8988T (cell line): ENCODE measurements around the gene ABLIM2.

Experiments used
- DNase-seq: peaks from one replicate; pipeline ENCODE4 v3.0.0; 2011

Gene ABLIM2

DNA sequence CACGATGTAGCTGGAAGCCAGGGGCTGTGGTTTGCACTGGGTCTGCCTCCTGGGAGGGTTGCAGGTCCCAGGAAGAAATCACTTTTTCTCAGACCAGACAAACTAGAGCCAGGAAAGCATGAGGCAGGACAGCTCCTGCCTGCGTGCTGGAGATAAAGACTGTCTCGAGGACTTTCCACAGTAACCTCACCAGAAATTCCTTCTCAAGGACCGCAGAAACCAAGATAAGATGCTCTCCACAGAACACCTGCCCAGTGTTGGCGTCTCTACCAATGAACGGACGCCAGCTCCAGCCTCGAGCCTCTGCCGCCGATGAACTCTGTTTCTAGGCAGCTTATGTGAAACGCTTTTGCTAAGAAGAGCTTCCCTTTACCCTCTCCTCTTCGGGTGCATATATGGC is 142.1 kb downstream of the ABLIM2 start:
- DNase-seq = no peak

DNA sequence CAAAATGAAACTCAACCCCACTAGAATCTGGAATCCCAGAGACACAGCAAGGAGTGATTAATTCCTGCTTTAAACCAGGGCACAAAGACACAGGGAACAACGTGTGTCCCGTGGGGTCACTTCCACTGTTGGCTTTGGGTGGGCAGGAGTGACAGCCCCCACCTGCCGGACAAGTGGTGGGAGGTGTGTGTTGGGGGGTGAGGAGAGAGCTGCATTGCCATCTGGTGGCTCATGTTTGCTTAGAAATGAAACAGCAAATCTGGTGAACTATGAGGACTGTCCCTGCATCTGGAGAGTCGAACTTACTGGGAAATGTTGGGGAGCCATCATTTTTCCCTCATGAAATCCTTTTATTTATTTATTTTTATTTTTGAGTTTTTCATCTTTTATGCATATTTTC is 143.1 kb downstream of the ABLIM2 start:
- DNase-seq = peak; percentile 75

DNA sequence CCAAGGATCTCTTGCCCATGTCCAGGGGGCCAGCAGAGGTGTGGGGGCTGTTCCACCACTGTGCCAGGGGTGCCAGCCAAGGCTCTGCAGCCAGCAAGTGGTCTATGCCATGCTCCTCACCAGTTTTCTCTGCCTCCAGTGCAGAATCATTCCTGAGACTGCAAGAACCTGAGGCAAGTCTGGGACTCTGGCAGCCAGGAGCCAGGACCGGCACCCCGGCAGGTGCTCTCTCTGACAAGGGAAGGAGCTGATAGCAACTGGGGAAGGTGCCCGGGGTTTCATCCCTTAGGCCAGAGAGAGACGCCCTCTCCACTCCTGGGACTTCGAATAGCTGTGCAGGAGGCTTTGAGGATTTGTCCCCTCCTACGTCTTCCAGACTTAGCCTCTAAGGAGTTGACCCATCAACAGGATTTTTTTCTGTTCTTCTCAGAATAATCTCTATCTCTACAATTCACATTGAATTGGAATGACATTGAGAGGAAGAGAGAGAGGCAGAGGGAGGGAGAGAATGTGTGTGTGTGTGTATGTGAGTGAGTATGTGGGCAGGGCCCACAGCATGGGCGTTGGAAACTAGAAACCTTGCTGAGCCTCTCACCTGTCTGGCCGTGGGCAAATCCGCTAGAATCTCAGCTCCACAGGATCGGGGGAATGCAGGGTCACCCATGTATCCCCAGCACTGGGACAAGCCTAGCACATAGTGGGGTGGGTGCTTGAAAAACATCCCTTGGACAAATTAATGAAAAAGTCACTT is 144.5 kb downstream of the ABLIM2 start:
- DNase-seq = no peak

DNA sequence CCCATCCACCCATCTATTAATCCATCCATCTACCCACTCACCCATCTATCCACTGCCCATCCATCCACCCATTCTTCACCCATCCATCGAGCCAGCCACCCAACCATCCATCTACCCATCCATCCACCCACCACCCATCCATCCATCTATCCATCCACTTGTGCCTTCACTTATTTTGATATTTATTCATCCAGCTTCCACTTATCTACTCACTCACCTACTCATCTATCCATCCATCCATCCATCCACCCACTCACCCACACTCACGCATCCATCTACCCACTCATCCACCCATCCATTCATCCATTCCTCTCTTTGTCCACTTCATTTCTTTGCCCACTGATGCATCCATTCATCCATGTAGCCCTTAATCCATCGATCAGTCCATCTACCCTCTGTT is 146.1 kb downstream of the ABLIM2 start:
- no peak for DNase-seq

DNA sequence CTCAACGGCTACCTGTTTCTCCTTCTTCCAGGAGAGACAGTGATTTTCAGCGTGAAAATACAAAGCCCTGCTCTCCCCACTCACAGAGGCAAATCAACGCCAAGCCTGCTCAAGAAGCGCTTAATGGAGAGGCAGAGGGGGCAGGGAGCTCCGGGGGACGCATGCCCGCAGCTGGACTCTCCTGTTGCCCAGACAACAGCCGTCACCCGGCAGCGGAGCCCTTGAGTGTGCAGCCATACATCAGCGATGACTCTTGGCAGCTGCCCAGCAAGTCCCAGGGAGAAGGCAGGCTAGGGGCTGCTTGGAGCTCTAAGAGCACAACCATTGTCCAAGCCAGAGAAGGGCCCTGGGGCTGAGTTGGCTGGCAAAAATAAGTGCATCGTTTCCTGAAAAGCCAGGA is 148.0 kb downstream of the ABLIM2 start:
- DNase-seq = no peak

DNA sequence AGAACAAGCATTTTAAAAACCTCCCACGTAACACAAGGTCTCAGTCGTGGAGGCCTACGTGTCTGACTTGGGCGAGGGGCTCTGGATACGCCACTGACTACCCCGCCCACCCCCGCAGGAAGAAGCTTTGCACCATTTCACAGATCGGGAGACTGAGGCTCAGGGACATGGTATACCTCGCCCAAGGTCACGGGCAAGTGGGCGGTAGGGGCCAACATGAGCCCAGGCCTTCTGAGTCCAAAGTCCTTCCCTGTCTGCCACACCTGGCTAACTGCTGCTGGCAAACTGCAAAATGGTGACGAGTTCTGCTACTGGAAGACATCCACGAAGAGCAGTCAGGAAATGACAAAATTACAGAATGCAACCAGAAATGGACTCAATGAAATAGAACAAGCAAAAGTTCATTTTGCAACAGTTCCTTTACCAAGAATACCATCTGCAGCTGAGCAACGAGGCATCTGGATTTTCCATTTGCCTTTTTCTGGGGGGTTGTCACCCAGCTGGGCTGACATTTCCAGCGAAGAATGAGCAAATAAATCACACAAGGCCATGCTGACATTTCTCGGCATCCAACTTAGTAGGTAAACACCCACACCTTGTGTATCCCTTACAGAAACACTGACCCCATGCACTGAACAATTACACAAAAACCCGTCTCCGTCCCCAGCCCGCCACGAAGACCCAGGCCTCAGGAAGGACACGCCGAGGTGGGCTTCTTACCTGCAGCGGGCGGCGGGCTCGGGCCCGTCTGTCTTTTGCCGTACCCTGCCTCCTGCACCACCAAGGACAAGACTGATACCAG is 148.7 kb downstream of the ABLIM2 start:
- DNase-seq = no peak

DNA sequence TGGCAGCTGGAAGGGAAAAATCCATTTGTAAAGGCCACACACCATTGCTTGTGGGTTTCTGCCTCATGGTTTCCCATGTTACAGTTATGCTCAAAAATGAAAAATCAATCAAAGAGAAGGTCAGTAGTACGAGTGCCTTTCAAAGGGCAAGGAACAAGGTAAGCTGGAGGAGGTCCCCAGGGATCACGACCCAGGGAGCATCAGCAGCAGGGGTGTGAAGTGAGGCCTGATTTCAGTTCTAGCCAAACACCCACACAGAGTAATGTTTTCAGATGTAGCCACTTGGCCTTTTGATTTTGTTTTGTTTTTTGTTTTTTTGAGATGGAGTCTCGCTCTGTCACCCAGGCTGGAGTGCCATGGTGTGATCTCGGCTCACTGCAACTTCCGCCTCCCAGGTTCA is 149.5 kb downstream of the ABLIM2 start:
- no peak for DNase-seq

DNA sequence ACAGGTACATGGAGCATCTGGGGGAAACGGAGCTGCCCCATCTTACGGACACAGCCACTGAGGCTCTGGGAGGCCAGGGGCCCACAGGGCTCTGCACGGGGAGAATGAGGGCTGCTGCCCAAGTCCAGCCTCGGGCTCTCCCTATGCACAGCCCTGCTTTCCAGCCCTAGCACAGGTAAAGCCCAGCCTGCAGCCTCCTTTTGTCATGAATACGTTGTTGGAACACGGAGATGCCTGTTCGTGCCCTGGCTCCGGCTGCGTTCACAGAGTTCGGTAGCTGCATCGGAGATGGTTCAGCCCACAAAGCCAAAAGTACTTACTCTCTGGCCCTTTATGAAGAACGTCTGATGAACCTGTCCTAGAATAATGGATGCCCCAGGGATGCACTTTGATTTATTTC is 150.2 kb downstream of the ABLIM2 start:
- no peak for DNase-seq

DNA sequence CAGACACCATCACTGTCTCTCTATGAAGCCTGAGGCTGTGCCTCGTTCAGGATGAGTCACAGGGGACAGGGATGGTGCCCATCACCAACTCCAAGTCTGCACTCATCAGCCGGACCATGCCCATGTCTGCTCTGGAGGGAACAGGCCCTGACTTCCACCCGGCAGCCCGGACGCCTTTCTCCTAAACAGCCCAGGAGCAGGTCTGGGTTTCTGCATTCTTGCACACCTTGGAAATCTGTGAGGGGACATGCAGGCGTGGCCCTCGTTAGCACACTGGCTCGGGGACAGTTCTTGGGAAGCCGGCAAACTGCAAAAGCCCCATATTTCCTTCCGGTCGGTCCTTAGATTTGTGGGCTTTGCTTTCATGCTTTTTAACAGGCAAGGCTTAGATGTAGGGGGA is 151.0 kb downstream of the ABLIM2 start:
- DNase-seq = no peak

DNA sequence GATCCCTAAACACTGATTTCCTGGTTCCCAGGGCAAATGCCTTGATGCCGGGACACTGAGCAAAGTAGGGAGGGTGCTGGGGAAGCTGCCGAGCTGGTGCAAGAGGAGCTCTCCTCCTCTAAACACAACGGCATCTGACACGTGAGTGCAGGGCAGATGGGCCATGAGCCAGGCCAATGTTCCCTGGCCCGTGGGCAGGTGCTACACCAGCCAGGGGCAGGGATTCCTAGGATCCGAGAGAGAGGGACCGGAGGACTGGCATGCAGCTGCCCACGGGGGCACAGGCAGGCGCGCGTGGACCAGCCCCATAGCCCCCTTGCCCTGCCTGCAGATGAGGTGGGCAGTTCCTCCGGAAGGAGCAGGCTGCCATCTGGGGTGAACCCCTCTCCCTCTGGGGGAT is 152.1 kb downstream of the ABLIM2 start:
- DNase-seq = no peak

DNA sequence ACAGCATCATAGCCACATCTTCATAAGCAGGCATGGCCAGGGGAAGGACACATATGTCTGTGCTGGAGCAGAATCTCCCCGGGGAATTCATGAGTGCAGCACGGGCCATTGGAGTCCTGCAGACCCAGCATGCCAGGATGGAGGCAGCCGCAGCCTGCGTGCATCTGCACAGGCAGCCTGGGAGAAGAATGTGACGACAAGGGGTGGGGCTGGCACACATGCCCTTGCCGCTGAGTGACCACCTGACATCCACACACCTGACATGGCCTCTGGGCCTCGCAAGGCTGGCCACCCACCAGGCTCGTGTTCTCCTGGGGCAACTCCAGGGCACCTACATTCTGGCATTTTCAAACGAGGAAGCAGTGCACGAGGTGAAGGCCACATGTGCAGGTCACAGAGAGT is 152.8 kb downstream of the ABLIM2 start:
- DNase-seq = no peak

DNA sequence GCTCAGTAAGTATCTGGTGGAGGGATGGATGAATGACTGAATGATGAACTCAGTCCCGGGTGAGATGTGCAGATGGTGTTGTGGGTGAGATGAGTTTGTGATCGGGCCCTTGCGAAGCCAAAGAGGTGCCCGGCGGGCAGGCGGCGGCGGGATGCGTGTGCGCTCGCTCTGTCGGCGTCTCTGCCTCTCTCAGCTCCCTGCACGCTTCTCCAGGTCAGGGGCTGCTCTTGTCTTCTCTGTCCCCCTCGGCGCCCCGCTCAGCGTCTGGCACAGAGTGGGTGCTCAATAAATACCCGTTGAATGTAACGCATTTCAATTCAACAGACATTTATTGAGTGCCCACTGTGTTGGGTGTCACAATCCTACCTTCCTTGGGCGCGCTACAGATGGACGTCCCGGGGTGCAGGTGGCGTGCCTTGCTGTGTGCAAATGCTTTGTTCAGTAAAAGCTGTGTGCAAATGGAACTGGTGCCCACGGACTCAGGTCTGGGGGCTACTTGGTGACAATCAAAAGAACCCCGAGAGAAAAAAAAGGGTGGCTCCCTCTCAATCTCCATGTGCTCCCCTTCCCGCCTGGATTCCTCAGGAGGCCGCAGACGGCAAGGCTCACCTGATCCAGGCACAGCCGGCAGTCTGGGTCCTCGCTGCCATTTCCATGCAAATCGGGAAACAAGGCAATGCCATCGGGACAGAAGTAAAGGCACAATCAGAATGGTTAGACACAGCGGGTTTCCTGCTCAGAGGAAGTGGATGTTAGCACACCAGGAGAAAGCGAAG is 153.4 kb downstream of the ABLIM2 start:
- no peak for DNase-seq

DNA sequence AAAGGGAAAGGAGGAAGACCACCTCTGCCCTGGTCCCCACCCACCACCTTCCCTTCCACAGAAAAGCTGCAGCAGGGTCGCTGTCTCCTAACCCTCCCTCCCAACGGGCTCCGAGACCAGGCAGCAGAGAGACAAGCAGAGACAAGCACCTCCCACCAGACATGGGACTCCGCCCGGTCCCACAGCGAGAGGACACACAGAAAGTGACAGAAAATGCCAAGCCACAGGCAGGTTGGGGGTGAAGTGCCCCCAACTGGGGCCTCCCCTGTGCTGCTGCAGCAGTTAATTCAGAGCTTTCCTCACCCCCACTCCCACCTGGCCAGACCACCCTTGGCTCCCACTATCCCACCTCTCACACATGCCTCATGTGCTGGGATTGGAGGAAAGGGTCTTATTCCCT is 154.5 kb downstream of the ABLIM2 start:
- DNase-seq = no peak

DNA sequence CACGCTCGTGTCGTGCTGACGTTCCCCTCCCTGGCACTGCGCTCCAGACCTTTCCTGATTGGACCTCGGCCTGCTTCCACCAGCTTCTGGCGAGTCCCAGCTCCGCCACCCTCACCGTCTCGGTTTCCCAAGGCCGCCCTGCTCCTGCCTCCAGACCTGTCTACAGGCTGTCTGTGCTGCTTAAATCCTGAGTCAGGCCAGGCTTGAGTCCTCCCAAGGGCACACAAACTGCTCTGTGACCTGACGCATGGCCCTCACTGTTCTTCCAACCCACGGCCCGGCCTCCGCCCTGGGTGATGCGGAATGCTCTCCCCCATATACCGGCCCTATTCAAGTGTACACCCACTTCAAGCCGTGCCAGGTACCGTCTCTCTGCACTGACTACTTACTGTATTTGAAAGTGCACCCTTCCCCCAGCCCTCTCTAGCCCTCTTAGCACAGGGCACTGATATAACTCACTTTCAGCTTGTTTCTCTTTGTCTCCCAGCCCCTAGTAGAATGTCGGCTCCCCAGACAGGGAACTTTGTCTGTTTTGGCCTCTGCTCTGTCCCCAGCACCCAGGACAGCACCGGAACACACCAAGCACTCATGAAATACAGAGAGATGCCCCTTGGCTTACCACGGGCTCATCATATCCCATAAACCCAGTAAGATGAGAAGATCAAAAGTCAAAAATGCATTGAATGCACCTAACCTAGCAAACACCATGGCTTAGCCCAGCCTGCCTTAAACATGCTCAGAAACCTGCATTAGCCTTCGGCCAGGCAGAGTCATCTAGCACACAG is 155.9 kb downstream of the ABLIM2 start:
- no peak for DNase-seq

DNA sequence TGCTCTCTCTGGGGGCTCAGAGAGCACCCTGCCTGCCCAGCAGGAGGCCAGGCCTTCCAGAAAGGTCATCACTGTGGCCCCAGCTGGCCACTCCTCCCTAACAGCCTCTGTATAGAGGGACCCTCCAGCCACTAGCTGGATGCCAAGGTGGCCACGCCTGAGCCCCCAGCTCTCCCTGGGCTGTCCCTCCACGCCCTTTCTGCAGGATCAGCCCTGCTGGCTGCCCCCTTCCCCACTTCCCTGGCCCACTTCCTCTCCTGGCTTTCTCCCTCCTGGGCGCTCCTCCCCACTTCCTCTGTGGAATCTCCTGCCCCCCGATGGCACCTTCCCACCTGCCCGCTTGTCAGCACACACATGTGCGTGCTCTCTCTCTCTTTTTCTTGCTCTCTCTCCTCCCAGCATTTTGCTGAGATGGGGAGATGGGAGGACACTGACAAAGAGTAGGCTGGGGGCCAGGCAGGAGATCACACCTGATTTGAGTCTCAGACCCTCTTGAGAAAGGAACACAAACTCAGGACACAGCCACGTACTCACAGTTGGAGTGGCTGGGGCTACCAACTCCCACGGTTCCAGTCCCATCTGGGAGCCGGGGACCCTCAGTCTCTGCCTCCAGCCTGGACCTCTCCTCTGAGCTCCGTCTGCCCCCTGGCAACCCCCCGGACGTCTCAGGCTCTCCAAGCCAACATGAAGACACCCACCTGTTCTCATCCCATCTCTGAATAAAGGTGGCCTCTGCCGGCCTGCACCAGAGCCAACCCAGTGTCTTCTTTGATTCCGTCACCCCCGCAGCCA is 156.9 kb downstream of the ABLIM2 start:
- no peak for DNase-seq

DNA sequence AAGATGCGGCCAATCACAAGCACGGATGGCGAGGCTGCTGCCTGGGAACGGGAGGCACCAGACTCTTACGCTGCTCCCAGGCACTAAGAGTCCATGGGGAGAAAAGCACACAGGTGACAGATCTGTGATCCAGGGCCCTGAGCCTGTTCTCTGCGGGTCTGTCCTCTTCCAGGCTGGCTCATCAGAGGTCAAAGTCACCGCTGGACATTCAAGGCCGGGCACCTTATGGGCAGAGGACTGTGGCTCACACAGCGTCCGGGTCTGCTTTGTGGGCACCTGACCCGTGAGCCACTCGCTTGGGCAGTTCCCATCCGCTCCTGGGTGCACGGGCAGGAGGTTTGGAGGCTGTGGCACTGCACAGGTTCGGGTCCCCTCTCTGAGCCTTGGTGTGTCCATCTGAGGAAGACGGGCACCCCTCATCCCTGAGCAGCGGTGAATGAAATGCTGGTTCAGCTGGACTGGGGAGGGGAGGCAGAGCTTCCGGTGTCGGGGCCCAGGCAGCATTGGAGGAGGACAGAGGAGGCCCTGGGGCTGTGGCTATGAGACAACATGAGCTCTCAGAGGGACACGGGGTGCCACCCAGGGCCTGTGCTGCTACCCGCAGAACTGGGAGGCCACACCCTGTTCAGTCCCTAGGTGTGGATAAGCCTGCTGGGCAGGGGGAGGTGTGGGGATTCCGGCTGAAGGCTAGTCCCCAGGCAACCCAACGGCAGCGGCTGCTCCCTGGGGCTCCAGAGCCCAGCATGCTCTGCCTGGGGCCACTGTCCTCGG is 157.7 kb downstream of the ABLIM2 start:
- DNase-seq = no peak

DNA sequence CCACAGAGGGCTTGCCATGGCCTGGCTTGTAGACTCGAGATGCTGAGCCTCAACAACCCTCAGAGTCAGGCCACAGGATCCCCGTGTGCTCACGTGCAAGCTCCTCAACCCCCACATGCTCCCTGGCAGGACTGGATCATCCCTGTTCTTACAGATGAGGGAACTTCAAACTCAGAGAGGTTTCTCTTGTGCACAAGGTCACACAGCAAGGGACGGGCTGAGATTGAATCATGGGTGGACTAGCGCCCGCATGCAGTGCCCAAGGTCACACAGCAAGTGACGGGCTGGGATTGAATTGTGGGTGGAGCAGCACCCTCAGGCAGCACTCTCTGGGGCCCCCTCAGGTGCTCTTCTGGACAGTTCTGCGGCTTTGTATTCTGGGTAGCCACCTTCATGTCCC is 158.4 kb downstream of the ABLIM2 start:
- no peak for DNase-seq

DNA sequence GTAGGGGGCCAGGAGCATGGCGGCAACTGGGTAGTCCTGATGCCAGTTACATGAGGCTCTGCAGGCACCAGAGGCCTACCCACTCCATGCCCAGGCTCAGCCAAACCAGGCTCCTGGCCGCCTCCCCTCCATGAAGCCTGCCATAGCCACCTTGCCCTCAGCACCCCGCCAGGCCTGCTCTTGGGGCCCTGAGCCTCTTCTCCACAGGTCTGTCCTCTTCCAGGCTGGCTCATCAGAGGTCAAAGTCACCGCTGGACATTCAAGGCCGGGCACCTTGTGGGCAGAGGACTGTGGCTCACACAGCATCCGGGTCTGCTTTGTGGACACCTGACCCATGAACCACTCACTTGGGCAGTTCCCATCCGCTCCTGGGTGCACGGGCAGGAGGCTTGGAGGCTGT is 158.9 kb downstream of the ABLIM2 start:
- no peak for DNase-seq

DNA sequence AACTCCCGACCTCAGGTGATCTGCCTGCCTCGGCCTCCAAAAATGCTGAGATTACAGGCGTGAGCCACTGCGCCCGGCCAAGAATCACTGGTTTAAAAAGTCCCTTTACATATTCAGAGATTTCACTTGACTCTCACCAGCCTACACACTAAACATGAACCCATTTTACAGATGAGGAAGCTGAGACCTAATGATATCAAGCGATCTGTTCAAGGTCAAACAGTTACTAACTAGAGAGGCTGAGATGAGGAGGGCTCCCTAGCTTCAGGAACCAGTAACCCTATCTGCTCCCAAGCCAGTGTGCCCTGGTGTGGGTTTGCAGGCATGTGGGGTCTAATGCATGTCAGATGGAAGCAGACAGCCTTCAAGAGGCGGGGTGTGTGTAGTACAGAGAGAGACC is 159.3 kb downstream of the ABLIM2 start:
- DNase-seq = no peak

DNA sequence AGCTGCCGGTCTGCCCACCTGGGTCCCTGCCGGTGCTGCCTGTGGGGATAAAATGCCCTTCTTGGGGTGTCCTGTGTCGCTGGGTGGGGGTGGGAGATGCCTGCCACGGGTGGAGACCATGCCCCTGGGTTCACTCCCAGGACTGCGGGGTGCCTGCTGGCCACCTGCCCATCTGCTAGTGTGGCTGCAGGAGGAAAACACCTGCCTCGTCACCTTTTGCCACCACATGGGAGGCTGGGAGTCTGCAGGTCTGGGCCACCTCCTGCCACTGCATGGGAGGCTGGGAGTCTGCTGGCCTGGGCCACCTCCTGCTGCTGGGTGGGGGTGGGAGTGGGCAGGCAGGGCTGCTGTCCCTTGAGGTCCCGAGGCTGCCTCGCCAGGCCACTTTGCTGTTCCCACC is 160.2 kb downstream of the ABLIM2 start:
- DNase-seq = no peak

DNA sequence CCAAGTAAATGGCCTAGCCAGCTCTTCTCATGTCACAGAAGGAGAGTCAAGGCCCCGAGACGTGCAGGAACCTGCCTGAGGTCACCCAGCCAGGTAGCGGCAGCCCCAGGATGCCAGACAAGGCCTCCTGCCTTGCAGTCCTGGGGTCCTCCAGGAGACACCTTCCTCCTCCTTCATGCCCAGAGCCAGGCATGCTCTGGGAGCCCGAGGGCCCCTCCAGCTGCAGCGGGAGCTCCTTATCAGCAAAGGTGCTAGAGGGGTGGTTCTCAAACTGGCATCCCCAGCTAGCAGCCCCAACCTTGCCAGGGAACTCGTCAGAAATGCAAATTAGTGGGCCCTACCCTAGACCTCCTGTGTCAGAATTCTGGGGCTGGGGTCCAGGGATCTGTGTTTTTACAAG is 162.7 kb downstream of the ABLIM2 start:
- no peak for DNase-seq
